Neural cell (in vitro differentiated cells): ENCODE data around the gene GTSF1L.

Experiments used
- CTCF ChIP-seq: fragments of 450-650 bp; IDR thresholded peaks from 2 replicates; pipeline ENCODE4 v1.5.1; 2014; ENCODE audit warnings: antibody characterized with exemption, mild to moderate bottlenecking, moderate library complexity; ENCODE audit not compliant: poor library complexity, severe bottlenecking
- EP300 ChIP-seq: fragments of 450-650 bp; conservative IDR thresholded peaks from 2 replicates; pipeline ENCODE4 v1.6.1; 2014; ENCODE audit warnings: antibody characterized with exemption, mild to moderate bottlenecking, moderate library complexity; ENCODE audit not compliant: poor library complexity, severe bottlenecking
- EZH2 ChIP-seq: fragments of 200-600, 300-800 bp; shearing (Covaris generic), sonication (generic); IDR thresholded peaks from 2 replicates; pipeline ENCODE4 v1.6.1; 2014; ENCODE audit warnings: antibody characterized with exemption, low read length, borderline replicate concordance, mild to moderate bottlenecking; ENCODE audit not compliant: insufficient read depth, poor library complexity, severe bottlenecking
- POLR2AphosphoS5 ChIP-seq: IDR thresholded peaks from 2 replicates; pipeline ENCODE4 v1.6.1; 2012
- RAD21 ChIP-seq: fragments of 450-650 bp; conservative IDR thresholded peaks from 2 replicates; pipeline ENCODE4 v1.6.1; 2014; ENCODE audit warnings: antibody characterized with exemption, mild to moderate bottlenecking, moderate library complexity
- REST ChIP-seq: IDR thresholded peaks from 2 replicates; pipeline ENCODE4 v1.6.1; 2012; ENCODE audit warnings: borderline replicate concordance
- TAF1 ChIP-seq: IDR thresholded peaks from 2 replicates; pipeline ENCODE4 v1.6.1; 2012; ENCODE audit warnings: low read depth

GRCh38 chr20:43752051-43752360, 25.2 kb upstream of the GTSF1L start:
- TF ChIP-seq CTCF (no peak), RAD21 (no peak), EP300 (no peak), POLR2AphosphoS5 (no peak), EZH2 (no peak), REST (no peak), TAF1 (no peak)
